GM12878 (cell line): ENCODE data around the gene MTFP1.

Experiments used
- BMI1 ChIP-seq: fragments of 450-650 bp; IDR thresholded peaks from 2 replicates; pipeline ENCODE4 v1.6.1; 2016; ENCODE audit warnings: mild to moderate bottlenecking, moderate library complexity, borderline replicate concordance
- CHD4 ChIP-seq: fragments of 200-600 bp; sonication (generic); IDR thresholded peaks from 2 replicates; pipeline ENCODE4 v1.6.1; 2016; ENCODE audit warnings: mild to moderate bottlenecking
- HDAC6 ChIP-seq: fragments of 200-600 bp; sonication (generic); IDR thresholded peaks from one replicate; pipeline ENCODE4 v1.8.0; 2017; ENCODE audit warnings: antibody characterized with exemption; ENCODE audit not compliant: unreplicated experiment
- MTA3 ChIP-seq: IDR thresholded peaks from 2 replicates; pipeline ENCODE4 v1.6.1; 2012; ENCODE audit warnings: low read length, inconsistent platforms, borderline replicate concordance
- POU2F2 ChIP-seq: IDR thresholded peaks from 3 replicates; pipeline ENCODE4 v1.6.1; 2011; ENCODE audit warnings: low read depth, mild to moderate bottlenecking, low read length, borderline replicate concordance
- REST ChIP-seq: IDR thresholded peaks from 2 replicates; pipeline ENCODE4 v1.6.1; 2012; ENCODE audit warnings: mild to moderate bottlenecking, low read depth, low read length
- SP1 ChIP-seq: IDR thresholded peaks from one replicate; pipeline ENCODE4 v1.6.1; 2011; ENCODE audit warnings: low read depth, low read length
- TARDBP ChIP-seq: IDR thresholded peaks from 2 replicates; pipeline ENCODE4 v1.6.1; 2016; ENCODE audit warnings: borderline replicate concordance
- ZNF274 ChIP-seq: IDR thresholded peaks from one replicate; pipeline ENCODE4 v1.8.0; 2011; ENCODE audit not compliant: insufficient read length, insufficient read depth
- ZNF384 ChIP-seq: IDR thresholded peaks from 2 replicates; pipeline ENCODE4 v1.6.1; 2012; ENCODE audit warnings: low read depth, mild to moderate bottlenecking, low read length, improper control_type of control experiment, borderline replicate concordance
- ZZZ3 ChIP-seq: IDR thresholded peaks from 2 replicates; pipeline ENCODE4 v1.6.1; 2011; ENCODE audit warnings: low read depth; ENCODE audit not compliant: control insufficient read depth, insufficient read length

- TF ChIP-seq MTA3 (no peak), REST (no peak), TARDBP (no peak), SP1 (no peak), POU2F2 (no peak), ZZZ3 (no peak), HDAC6 (no peak), CHD4 (no peak), ZNF274 (no peak), ZNF384 (no peak), BMI1 (no peak)
These were observed 5.0 kb upstream of the MTFP1 start for GRCh38 chr22:30420347-30421125.
